Left lung (tissue), 10 donors: ENCODE results near the gene OS9. TPM values are rescaled to one million over a fixed set of nuclear protein-coding genes. Genes with fewer than 3 reads are reported as not detected.
A peak's percentile ranks its signal among the peaks of the same experiment; 100 is the strongest.

Experiments
- ATAC-seq: fragments of 200-7000 bp; cut with Tn5 transposase; one replicate; pipeline ENCODE4 v1.9.1; 2020; ENCODE audit warnings: moderate library complexity
- DNase-seq, 4 donors: peaks; one replicate each; pipeline ENCODE4 v3.0.0-alpha.2; 2013 to 2020
- H3K27ac ChIP-seq, 2 donors: fragments of 200-600 bp; sonication (generic) in 1 of 2; one replicate each; pipeline versions ENCODE4 v1.5.0 to v1.8.0; 2020 to 2021
- H3K27me3 ChIP-seq, 2 donors: fragments of 200-600 bp; sonication (generic) in 1 of 2; one replicate each; pipeline versions ENCODE4 v1.5.0 to v1.8.0; 2020 to 2021
- H3K36me3 ChIP-seq, 2 donors: fragments of 200-600 bp; sonication (generic) in 1 of 2; one replicate each; pipeline versions ENCODE4 v1.5.0 to v1.8.0; 2020 to 2021
- H3K4me1 ChIP-seq, 2 donors: fragments of 200-600 bp; one replicate each; pipeline ENCODE4 v1.8.0; 2021
- H3K4me3 ChIP-seq, 2 donors: fragments of 200-600 bp; sonication (generic) in 1 of 2; one replicate each; pipeline versions ENCODE4 v1.5.0 to v1.8.0; 2020 to 2021; ENCODE audit warnings: mild to moderate bottlenecking in 1 of 2
- H3K9me3 ChIP-seq, 2 donors: fragments of 200-600 bp; sonication (generic) in 1 of 2; one replicate each; pipeline versions ENCODE4 v1.5.0 to v1.8.0; 2020 to 2021
- intact Hi-C, 2 donors: fragments of 100-400 bp; cut with DNase I; formaldehyde crosslinking; loops; one replicate each; pipeline versions ENCODE4 v1.11.2 to v1.14.2; 2022
- polyA plus RNA-seq, 6 donors: library from polyadenylated mRNA; unstranded; fragments of 120-200 nt; gene quantifications; one replicate each; pipeline ENCODE4 v1.2.1, GENCODE V29; 2013; ENCODE audit not compliant: insufficient read length in 6 of 6
- total RNA-seq, 2 donors: library from RNA; stranded (reverse); fragmentation: NEBNext Ultra II Directional; extraction: Animal tissue kit (Norgen Biotek cat#: 25700); gene quantifications; one replicate each; pipeline ENCODE4 v1.2.1, GENCODE V29; 2021
- TF ChIP-seq, protein P1 (sequence below), 2 donors: fragments of 200-600 bp; sonication (generic) in 1 of 2; IDR thresholded peaks; one replicate each; pipeline versions ENCODE4 v1.5.0 to v1.8.0; 2021; ENCODE audit warnings: antibody characterized with exemption in 2 of 2
- donor health status: DM: no; HTN: yes; CAD: no.
- donor health status: DM: no; HTN: no; CAD: no.

OS9 gene
- total and polyA plus RNA-seq, 8 donors, result 200 to 321 (median 225) TPM

DNA sequence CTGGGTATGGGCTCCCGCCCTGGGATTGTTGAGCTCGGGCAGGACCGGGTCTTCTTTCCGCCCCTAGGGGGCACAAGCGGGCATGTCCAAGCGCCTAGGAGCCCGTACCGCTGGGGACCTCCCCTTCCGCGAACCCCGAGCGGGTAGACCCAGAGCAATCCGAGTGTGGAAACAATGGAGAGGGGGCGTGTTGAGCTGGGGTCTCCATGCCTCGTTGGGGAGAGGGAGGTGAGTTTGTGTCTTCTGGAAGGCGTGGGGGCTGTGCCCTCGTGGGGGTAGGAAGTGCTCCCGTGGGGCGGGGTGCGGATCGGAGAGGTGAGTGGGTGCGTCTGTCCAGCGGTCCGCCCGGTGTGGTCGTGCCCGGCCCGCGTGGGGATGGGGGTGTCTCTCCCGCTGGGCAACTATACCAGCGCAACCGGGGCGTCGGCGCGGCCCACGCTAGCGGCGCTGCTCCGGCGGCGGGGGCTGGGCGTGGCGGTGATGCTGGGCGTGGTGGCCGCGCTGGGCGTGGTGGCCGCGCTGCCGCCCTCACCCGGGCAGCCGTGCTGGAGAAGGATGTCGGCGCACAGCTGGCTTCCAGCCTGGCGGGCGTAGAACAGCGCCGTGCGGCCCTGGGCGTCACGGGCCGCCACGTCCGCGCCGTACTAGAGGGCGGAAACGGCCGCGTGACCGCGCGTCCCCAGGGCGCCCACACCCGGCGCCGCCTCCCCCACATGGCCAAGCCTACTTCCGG lies 32.4 kb downstream of the OS9 start:
- TF ChIP-seq, protein P1, sequence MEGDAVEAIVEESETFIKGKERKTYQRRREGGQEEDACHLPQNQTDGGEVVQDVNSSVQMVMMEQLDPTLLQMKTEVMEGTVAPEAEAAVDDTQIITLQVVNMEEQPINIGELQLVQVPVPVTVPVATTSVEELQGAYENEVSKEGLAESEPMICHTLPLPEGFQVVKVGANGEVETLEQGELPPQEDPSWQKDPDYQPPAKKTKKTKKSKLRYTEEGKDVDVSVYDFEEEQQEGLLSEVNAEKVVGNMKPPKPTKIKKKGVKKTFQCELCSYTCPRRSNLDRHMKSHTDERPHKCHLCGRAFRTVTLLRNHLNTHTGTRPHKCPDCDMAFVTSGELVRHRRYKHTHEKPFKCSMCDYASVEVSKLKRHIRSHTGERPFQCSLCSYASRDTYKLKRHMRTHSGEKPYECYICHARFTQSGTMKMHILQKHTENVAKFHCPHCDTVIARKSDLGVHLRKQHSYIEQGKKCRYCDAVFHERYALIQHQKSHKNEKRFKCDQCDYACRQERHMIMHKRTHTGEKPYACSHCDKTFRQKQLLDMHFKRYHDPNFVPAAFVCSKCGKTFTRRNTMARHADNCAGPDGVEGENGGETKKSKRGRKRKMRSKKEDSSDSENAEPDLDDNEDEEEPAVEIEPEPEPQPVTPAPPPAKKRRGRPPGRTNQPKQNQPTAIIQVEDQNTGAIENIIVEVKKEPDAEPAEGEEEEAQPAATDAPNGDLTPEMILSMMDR (IDR thresholded peaks at IDR 0.05), result peak; percentile 67 to 75
- no peaks in the 10 kb centered on the region for H3K9me3 ChIP-seq
- DNase-seq, result peak; percentile 65 to 89 (median 79)
- peaks cover 0 to 7% of the 10 kb centered on the region in 2 donors for H3K27me3 ChIP-seq
- peaks cover 4 to 6% of the 10 kb centered on the region in 2 donors for H3K4me1 ChIP-seq
- peak overlapping the region; percentile 51 to 55 for H3K4me3 ChIP-seq
- peak overlapping the region; percentile 15 to 67 for H3K27ac ChIP-seq
- H3K36me3 ChIP-seq, result peaks cover 0 to 61% of the 10 kb centered on the region in 2 donors
- intact Hi-C loops, result no loop called here
- peak; percentile 86 for ATAC-seq

DNA sequence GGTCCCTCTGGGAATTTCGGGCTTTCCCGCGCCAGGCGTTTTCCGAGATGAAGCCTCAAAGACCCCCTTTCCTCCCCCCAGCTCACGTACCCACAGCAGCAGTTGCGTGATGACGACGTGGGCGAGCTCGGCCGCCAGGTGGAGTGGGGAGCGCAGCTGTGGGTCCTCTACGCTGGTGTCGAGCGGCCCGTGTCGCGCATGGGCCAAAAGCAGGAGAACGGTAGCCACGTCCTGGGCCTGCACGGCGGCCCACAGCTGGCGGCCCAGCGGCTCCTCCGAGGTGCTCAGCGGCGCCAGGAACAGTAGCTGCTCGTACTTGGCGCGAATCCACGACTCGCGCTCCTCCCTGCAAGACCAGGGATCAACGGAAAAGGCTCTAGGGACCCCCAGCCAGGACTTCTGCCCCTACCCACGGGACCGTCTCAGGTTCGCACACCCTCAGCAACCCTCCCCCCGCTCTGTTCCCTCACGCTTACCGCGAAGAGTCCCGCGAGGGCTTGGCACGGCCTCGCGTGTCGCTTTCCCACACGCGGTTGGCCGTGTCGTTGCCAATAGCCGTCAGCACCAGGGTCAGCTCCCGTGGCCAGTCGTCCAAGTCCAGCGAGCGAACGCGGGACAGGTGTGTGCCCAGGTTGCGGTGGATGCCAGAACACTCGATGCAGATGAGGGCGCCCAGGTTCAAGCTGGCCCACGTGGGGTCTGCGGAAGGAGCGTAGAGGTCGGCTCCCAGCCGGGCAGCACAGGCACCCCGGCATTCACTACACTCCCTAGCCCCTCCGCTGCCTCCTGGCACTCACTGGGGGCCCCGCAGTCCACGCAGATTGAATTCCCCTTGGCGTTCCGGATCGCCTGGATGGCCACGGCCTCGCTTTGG lies 33.2 kb downstream of the OS9 start:
- Histone ChIP-seq H3K27ac (peak overlapping the region in 1 of 2 donors; percentile 67), H3K4me3 (peak overlapping the region; percentile 51 to 55), H3K4me1 (peaks cover 4 to 6% of the 10 kb centered on the region in 2 donors), H3K36me3 (peaks cover 0 to 60% of the 10 kb centered on the region in 2 donors), H3K9me3 (no peaks in the 10 kb centered on the region), H3K27me3 (peaks cover 0 to 8% of the 10 kb centered on the region in 2 donors)
- TF ChIP-seq, protein P1 (IDR thresholded peaks at IDR 0.05), result no peak
- DNase-seq (peak in 1 of 4 donors; percentile 47), ATAC-seq (peak; percentile 55)
- intact Hi-C loops, result no loop called here

DNA sequence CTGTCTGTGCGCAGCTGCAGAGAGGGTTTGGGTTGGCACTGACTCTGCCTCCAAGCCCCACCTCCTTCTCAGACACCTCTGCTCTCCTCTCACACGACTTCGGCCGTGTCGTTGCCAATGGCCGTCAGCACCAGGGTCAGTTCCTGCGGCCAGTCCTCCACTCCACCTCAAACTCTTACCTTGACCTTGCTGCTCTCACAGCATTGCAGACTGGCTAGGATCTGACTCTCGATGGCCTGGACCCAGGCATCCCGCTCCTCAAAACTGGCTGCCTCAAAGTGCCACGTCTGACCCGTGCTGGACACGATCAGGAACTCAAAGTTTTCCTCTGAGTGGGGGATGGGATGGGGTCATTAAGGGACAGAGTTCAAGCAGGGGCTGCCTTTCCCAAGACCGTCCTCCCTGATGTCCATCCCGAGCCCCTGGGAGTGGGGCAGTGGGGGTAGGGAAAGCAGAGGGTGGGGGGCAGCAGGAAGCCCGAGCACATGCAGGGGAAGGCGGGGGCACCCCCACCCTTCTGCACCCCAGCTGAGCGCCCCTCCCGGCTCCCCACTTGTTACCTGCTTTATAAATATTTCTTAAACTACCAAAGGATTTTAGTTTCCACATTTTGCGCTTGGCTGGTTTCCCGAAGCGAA lies 33.9 kb downstream of the OS9 start:
- H3K27ac ChIP-seq, result no peak overlapping the region
- TF ChIP-seq, protein P1 (IDR thresholded peaks at IDR 0.05), result no peak
- H3K27me3 ChIP-seq, result peaks cover 0 to 16% of the 10 kb centered on the region in 2 donors
- peaks cover 4 to 6% of the 10 kb centered on the region in 2 donors for H3K4me1 ChIP-seq
- ATAC-seq (peak; percentile 46), DNase-seq (no peak)
- H3K9me3 ChIP-seq, result no peaks in the 10 kb centered on the region
- peaks cover 0 to 64% of the 10 kb centered on the region in 2 donors for H3K36me3 ChIP-seq
- H3K4me3 ChIP-seq, result peak overlapping the region in 1 of 2 donors; percentile 55
- intact Hi-C loops, result no loop called here

DNA sequence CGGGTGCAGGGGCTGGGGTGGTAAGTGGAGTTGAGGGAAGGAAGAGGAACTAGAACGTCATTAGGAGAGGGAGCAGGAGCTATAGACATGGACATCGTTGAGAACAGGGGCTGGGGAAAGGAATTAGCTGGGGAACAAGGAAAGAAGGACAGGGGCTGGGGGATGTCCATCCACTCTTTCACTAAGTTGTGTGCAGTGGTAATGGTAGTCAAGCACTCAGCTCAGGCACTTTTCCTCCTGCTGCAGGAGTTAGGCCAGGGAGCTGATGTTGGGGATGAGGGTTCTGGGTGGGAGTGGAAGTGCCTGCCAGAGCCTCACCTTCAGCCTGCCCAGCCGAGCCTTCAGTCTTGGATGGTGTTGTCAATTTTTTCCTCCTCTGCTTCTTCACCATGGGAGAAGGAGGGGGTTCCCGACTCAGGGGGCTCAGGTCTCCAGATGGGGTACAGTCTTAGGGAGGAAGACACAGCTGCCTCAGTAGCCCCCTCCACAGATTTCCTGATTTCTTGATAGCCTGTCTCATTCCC lies 35.5 kb downstream of the OS9 start:
- Histone ChIP-seq H3K36me3 (peaks cover 0 to 79% of the 10 kb centered on the region in 2 donors), H3K4me1 (peaks cover 4 to 6% of the 10 kb centered on the region in 2 donors), H3K9me3 (no peaks in the 10 kb centered on the region), H3K27ac (no peak overlapping the region), H3K4me3 (no peak overlapping the region), H3K27me3 (peaks cover 0 to 26% of the 10 kb centered on the region in 2 donors)
- ATAC-seq (no peak), DNase-seq (no peak)
- intact Hi-C loops, result no loop called here
- TF ChIP-seq, protein P1 (IDR thresholded peaks at IDR 0.05), result no peak
